Activated naive CD4-positive, alpha-beta T cell treated with anti-CD3 and anti-CD28 coated beads for 36 hours (primary cell): ENCODE data around the gene FOXP4. TPM values are rescaled to one million over a fixed set of nuclear protein-coding genes. Genes with fewer than 3 reads are reported as not detected.
A peak's percentile ranks its signal among the peaks of the same experiment; 100 is the strongest.
"Not testable (repeated sequence)": the region's sequence is repeated elsewhere in the genome, so short reads cannot be mapped to it uniquely, and the experiment has no call there.

Experiments used
- CTCF ChIA-PET: fragments of 350-600 bp; sonication (Branson Sonifier 250); formaldehyde crosslinking; loops from one replicate; lab custom pipeline; 2021; ENCODE audit warnings: antibody characterized with exemption; lab: Charles Lee
- DNase-seq: peaks from one replicate; pipeline ENCODE4 v3.0.0-alpha.2; 2020
- H3K27ac Mint-ChIP-seq: one replicate; pipeline ENCODE4 v1.8.0; 2021; ENCODE audit warnings: mild to moderate bottlenecking, mixed read lengths
- H3K27me3 Mint-ChIP-seq: one replicate; pipeline ENCODE4 v1.8.0; 2021; ENCODE audit warnings: low read depth, mixed read lengths
- H3K36me3 Mint-ChIP-seq: one replicate; pipeline ENCODE4 v1.8.0; 2021; ENCODE audit warnings: low read depth, mixed read lengths
- H3K4me1 Mint-ChIP-seq: one replicate; pipeline ENCODE4 v1.8.0; 2021; ENCODE audit warnings: low read depth, mixed read lengths
- H3K4me3 Mint-ChIP-seq: one replicate; pipeline ENCODE4 v1.8.0; 2021; ENCODE audit warnings: mild to moderate bottlenecking, moderate library complexity, mixed read lengths
- H3K9me3 Mint-ChIP-seq: one replicate; pipeline ENCODE4 v1.8.0; 2021; ENCODE audit warnings: mixed read lengths
- intact Hi-C: fragments of 100-400 bp; cut with micrococcal nuclease; formaldehyde crosslinking; loops from one replicate; pipeline ENCODE4 v1.15.1; 2023
- total RNA-seq, 2 experiments: library from RNA; stranded (reverse); gene quantifications; one replicate each; pipeline ENCODE4 v1.2.3, GENCODE V29; 2021

Gene FOXP4
- total RNA-seq, 2 experiments from 2014 or later: 15.9 to 16.0 TPM

DNA sequence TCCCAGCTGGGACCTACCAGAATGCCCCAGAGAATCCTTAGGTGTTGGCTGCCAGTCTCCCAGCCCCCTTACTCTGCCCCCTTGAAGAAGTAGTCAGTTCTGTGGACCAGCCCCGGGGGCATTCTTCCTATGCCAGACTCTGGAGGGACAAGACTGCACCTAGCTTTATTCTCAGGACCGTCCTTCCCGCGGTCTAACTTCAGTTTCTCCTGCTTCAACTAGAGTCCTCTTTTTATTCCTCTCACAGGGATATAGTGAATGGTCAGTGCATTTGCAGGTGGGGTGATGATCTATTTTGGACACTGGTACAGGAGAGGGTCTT is 56.2 kb downstream of the FOXP4 start:
- Mint-ChIP-seq H3K36me3 (no peaks in the 10 kb centered on the region), H3K9me3 (no peaks in the 10 kb centered on the region), H3K4me3 (no peak overlapping the region), H3K27me3 (no peaks in the 10 kb centered on the region), H3K27ac (no peak overlapping the region), H3K4me1 (peaks cover 4% of the 10 kb centered on the region)
- no peak for DNase-seq
- CTCF ChIA-PET: interaction anchor here (0.6 to 3.7 kb wide), 21 partner anchors 11 to 295 kb away, joined by 3 to 65 read pairs (median 3); no protein-coding TSS in a partner anchor
- intact Hi-C loops: loop anchor here (10.0 kb wide), 1 partner anchor 442 kb away; no protein-coding TSS in a partner anchor

DNA sequence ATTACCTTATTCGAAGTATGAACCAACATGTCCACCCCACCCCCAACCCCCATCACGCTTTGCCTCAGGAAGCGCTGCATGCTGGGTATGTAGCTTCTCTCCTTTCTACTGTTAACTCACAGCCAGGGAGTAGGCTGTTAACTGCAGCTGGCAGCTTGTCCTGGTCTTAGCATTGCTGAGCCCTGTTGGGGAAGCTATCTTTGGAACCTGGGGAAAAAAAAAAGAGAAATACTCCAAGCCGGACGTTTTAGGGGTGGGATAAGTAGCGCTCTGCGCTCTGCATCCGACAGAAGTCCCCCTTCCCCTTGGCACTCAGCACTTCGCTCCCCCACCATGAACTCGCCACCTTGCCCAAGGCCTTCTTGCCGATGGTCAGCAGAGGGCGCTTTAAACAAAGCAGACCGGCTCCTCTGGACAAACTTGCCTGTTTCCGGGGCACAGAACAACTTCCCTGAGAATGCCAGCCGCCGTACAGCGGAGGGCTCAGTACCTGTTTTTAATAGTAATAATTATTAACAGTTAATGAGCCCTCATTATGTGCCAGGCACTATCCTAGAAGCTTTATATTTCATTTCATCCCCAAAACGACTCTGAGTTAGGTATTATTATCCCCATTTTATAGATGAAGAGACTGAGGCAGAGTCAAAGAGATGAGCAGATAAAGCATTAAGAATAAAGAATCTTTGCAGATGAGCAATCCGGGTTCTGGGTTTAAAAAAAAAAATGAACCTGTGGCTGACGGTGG is 56.9 kb downstream of the FOXP4 start:
- Mint-ChIP-seq H3K4me3 (no peak overlapping the region), H3K36me3 (no peaks in the 10 kb centered on the region), H3K27me3 (no peaks in the 10 kb centered on the region), H3K4me1 (peaks cover 4% of the 10 kb centered on the region), H3K9me3 (no peaks in the 10 kb centered on the region), H3K27ac (no peak overlapping the region)
- CTCF ChIA-PET: interaction anchor here (0.6 to 3.7 kb wide), 24 partner anchors 10 to 631 kb away, joined by 3 to 65 read pairs (median 4); no protein-coding TSS in a partner anchor
- DNase-seq: peak; percentile 90
- intact Hi-C loops: loop anchor here (1.0 to 10.0 kb wide), 4 partner anchors 80 to 563 kb away; no protein-coding TSS in a partner anchor

DNA sequence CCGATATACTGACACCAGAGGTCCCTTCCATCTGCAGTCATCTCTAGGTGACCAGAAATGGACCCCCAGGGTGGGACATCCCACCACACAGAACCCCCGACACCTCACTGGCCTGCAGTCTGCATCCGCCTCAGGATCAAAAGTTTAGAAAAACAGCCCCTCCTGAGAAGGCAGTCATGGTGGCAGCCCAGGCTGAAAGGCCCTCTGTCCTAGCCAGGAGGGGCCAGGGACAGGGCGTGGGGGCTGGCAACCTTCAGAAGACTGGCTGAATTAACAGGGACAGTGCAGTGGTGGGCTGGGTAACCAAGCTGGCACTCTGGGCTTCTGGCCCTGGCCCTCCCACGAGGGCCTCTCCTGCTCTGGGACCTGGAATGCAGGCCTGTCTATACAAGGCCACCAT is 57.8 kb downstream of the FOXP4 start:
- no peaks in the 10 kb centered on the region for H3K9me3 Mint-ChIP-seq
- no peak overlapping the region for H3K4me3 Mint-ChIP-seq
- no peak for DNase-seq
- intact Hi-C loops: loop anchor here (10.0 kb wide), 1 partner anchor 441 kb away; no protein-coding TSS in a partner anchor
- H3K27me3 Mint-ChIP-seq: no peaks in the 10 kb centered on the region
- no peak overlapping the region for H3K27ac Mint-ChIP-seq
- CTCF ChIA-PET: interaction anchor here (0.6 to 3.7 kb wide), 7 partner anchors 15 to 630 kb away, joined by 3 to 65 read pairs (median 4); no protein-coding TSS in a partner anchor
- peaks cover 4% of the 10 kb centered on the region for H3K4me1 Mint-ChIP-seq
- no peaks in the 10 kb centered on the region for H3K36me3 Mint-ChIP-seq

DNA sequence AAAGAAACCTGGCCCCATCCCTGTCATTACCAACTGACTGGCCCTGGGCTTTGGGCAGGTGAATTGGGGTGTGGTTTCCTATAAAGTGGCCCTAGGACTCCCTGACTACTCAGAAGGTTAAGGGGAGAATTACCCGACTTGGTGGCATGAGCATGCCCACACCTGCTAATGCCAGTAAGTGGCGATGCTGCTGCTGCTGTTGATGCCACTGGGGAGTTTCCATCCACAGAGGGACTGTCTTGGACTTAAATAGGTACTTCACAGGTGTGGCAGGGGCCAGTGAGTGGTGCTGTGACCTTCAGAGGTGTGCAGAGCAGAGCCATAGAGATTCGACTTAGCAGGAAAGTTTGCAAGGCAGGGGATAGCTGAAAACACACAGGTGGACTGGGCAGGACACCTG is 59.5 kb downstream of the FOXP4 start:
- H3K27me3 Mint-ChIP-seq: no peaks in the 10 kb centered on the region
- no peak overlapping the region for H3K4me3 Mint-ChIP-seq
- H3K4me1 Mint-ChIP-seq: peaks cover 4% of the 10 kb centered on the region
- no peaks in the 10 kb centered on the region for H3K9me3 Mint-ChIP-seq
- CTCF ChIA-PET: interaction anchor here (0.6 to 1.6 kb wide), 4 partner anchors 77 to 237 kb away, joined by 3 to 14 read pairs (median 3); no protein-coding TSS in a partner anchor
- intact Hi-C loops: loop anchor here (10.0 kb wide), 1 partner anchor 439 kb away; no protein-coding TSS in a partner anchor
- H3K27ac Mint-ChIP-seq: no peak overlapping the region
- H3K36me3 Mint-ChIP-seq: no peaks in the 10 kb centered on the region
- DNase-seq: no peak

GRCh38 chr6:41607036-41607435 is 60.9 kb downstream of the FOXP4 start:
- intact Hi-C loops: loop anchor here (10.0 kb wide), 1 partner anchor 438 kb away; no protein-coding TSS in a partner anchor
- CTCF ChIA-PET: interaction anchor here (0.6 to 1.6 kb wide), 3 partner anchors 11 to 329 kb away, joined by 3 to 14 read pairs (median 7); no protein-coding TSS in a partner anchor
- H3K4me3 Mint-ChIP-seq: no peak overlapping the region

DNA sequence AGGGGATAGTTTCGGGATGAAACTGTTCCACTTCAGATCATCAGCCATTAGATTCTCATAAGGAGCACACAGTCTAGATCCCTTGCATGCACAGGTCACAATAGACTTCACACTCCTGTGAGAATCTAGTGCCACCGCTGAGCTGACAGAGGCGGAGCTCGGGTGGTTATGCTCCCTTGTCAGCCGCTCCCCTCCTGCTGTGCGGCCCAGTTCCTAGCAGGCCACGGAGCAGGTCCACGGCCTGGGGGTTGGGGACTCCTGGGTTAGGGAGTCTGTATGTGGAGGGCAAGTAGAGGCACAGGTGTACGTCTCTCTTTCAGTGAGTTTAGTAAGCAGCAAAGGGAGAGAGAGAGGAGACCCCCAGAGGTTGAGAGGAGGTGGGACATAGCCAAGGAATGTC is 61.6 kb downstream of the FOXP4 start:
- Mint-ChIP-seq H3K36me3 (no peaks in the 10 kb centered on the region), H3K4me3 (no peak overlapping the region), H3K4me1 (peaks cover 3% of the 10 kb centered on the region), H3K27me3 (no peaks in the 10 kb centered on the region), H3K9me3 (peaks cover 4% of the 10 kb centered on the region), H3K27ac (no peak overlapping the region)
- no peak for DNase-seq
- intact Hi-C loops: loop anchor here (10.0 kb wide), 1 partner anchor 437 kb away; no protein-coding TSS in a partner anchor
- CTCF ChIA-PET: no interaction called here

More at GRCh38 chr6:41607036-41607435, 60.9 kb downstream of the FOXP4 start:
- Mint-ChIP-seq H3K27ac (no peak overlapping the region), H3K36me3 (no peaks in the 10 kb centered on the region), H3K27me3 (no peaks in the 10 kb centered on the region), H3K9me3 (no peaks in the 10 kb centered on the region), H3K4me1 (peaks cover 4% of the 10 kb centered on the region)
- DNase-seq: no peak

- Mint-ChIP-seq H3K36me3 (no peaks in the 10 kb centered on the region), H3K27ac (no peak overlapping the region), H3K27me3 (no peaks in the 10 kb centered on the region), H3K9me3 (peaks cover 7% of the 10 kb centered on the region), H3K4me3 (no peak overlapping the region), H3K4me1 (no peaks in the 10 kb centered on the region)
- no peak for DNase-seq
- CTCF ChIA-PET: interaction anchor here (1.9 kb wide), 1 partner anchor 73 kb away, joined by 5 read pairs; no protein-coding TSS in a partner anchor
- intact Hi-C loops: loop anchor here (10.0 kb wide), 1 partner anchor 436 kb away; no protein-coding TSS in a partner anchor
These were observed 62.4 kb downstream of the FOXP4 start for GRCh38 chr6:41608443-41609151.

GRCh38 chr6:41614715-41615114 is 68.5 kb downstream of the FOXP4 start:
- intact Hi-C loops: no loop called here
- CTCF ChIA-PET: interaction anchor here (1.1 to 1.4 kb wide), 2 partner anchors 12 kb away, joined by 3 to 8 read pairs; no protein-coding TSS in a partner anchor
- H3K4me1 Mint-ChIP-seq: no peaks in the 10 kb centered on the region
- no peak overlapping the region for H3K27ac Mint-ChIP-seq
- no peak overlapping the region for H3K4me3 Mint-ChIP-seq
- peaks cover 7% of the 10 kb centered on the region for H3K9me3 Mint-ChIP-seq
- no peak for DNase-seq
- no peaks in the 10 kb centered on the region for H3K27me3 Mint-ChIP-seq
- H3K36me3 Mint-ChIP-seq: no peaks in the 10 kb centered on the region

DNA sequence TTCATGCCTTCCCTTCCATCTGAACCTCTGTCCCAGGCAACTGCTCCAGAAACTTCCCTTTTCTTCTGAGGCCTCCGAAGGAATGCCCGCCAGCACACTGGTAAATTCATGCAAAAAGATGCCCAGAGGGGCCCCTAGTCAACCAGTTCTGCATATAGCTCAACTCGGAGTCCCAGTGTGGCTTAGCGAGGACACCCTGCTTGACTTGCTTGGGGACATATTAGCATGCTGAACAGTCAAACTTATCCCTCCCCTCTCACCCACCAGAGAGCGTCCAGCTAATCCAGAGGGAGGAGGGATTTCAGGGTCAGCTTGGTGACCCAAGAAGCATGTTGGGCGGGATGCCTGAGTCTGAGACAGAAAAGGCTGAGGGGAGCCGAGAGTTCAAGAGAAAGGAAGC is 69.1 kb downstream of the FOXP4 start:
- H3K27me3 Mint-ChIP-seq: no peaks in the 10 kb centered on the region
- no peaks in the 10 kb centered on the region for H3K36me3 Mint-ChIP-seq
- no peaks in the 10 kb centered on the region for H3K4me1 Mint-ChIP-seq
- intact Hi-C loops: no loop called here
- DNase-seq: no peak
- H3K9me3 Mint-ChIP-seq: peaks cover 8% of the 10 kb centered on the region
- CTCF ChIA-PET: interaction anchor here (1.1 to 1.4 kb wide), 2 partner anchors 11 to 13 kb away, joined by 3 to 8 read pairs; no protein-coding TSS in a partner anchor
- no peak overlapping the region for H3K4me3 Mint-ChIP-seq
- no peak overlapping the region for H3K27ac Mint-ChIP-seq

- Mint-ChIP-seq H3K4me1 (no peaks in the 10 kb centered on the region), H3K4me3 (no peak overlapping the region), H3K36me3 (no peaks in the 10 kb centered on the region), H3K9me3 (peaks cover 4% of the 10 kb centered on the region), H3K27ac (no peak overlapping the region), H3K27me3 (no peaks in the 10 kb centered on the region)
- no peak for DNase-seq
- CTCF ChIA-PET: interaction anchor here (0.6 kb wide), 1 partner anchor 15 kb away, joined by 4 read pairs; no protein-coding TSS in a partner anchor
- intact Hi-C loops: no loop called here
These were observed 72.4 kb downstream of the FOXP4 start for GRCh38 chr6:41618598-41618997.

DNA sequence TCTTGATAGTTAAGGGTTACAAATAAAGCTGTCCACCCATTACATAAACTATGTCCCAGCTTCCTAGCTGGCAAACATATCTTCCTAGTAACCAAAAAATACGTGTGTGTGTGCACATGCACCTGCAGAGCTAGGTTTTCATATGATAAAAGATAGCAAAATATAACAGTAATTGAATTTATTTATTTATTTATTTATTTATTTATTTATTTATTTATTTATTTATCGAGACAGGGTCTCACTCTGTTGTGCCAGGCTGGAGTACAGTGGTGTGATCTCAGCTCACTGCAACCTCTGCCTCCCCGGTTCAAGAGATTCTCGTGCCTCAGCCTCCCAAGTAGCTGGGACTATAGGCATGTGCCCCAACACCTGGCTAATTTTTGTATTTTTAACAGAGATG is 73.0 kb downstream of the FOXP4 start:
- H3K9me3 Mint-ChIP-seq, H3K4me3 Mint-ChIP-seq, H3K4me1 Mint-ChIP-seq, H3K36me3 Mint-ChIP-seq, DNase-seq, H3K27me3 Mint-ChIP-seq, CTCF ChIA-PET, H3K27ac Mint-ChIP-seq, intact Hi-C loops: not testable (repeated sequence)

- Mint-ChIP-seq H3K27me3 (no peaks in the 10 kb centered on the region), H3K27ac (no peak overlapping the region), H3K4me3 (no peak overlapping the region), H3K4me1 (peaks cover 9% of the 10 kb centered on the region), H3K36me3 (no peaks in the 10 kb centered on the region), H3K9me3 (peaks cover 9% of the 10 kb centered on the region)
- no peak for DNase-seq
- CTCF ChIA-PET: no interaction called here
- intact Hi-C loops: no loop called here
These were observed 75.2 kb downstream of the FOXP4 start for GRCh38 chr6:41621367-41621766.
